Peyer's patch (tissue), 4 donors: Measurements from ENCODE around the gene DMBX1. TPM values are rescaled to one million over a fixed set of nuclear protein-coding genes. Genes with fewer than 3 reads are reported as not detected.

Source experiments
- DNase-seq, 3 donors: peaks; one replicate each; pipeline ENCODE4 v3.0.0-alpha.2; 2017 to 2019
- H3K27ac ChIP-seq, 4 donors: fragments of 200-600 bp; sonication (generic); one replicate each; pipeline ENCODE4 v1.5.1; 2016 to 2019
- H3K27me3 ChIP-seq, 2 donors: fragments of 200-600 bp; sonication (generic); one replicate each; pipeline ENCODE4 v1.5.1; 2019
- H3K36me3 ChIP-seq, 3 donors: fragments of 200-600 bp; sonication (generic); one replicate each; pipeline ENCODE4 v1.5.1; 2016 to 2019
- H3K4me1 ChIP-seq, 4 donors: fragments of 200-600 bp; sonication (generic); one replicate each; pipeline ENCODE4 v1.5.1; 2016 to 2019
- H3K4me3 ChIP-seq, 4 donors: fragments of 200-600 bp; sonication (generic); 1 replicate in 3 of 4; 2 replicates in 1 of 4; pipeline ENCODE4 v1.5.1; 2016 to 2019; ENCODE audit warnings: mild to moderate bottlenecking in 1 of 4
- H3K9me3 ChIP-seq, 4 donors: fragments of 200-600 bp; sonication (generic); one replicate each; pipeline ENCODE4 v1.5.1; 2016 to 2019; ENCODE audit warnings: mild to moderate bottlenecking in 1 of 4
- POLR2A ChIP-seq, 2 donors: fragments of 450-650 bp; IDR thresholded peaks; one replicate each; pipeline ENCODE4 v1.5.1; 2017; ENCODE audit warnings: antibody characterized with exemption in 2 of 2, mild to moderate bottlenecking in 2 of 2, moderate library complexity in 2 of 2
- total RNA-seq, 4 donors: library from RNA; depleted of rRNA; stranded (reverse); fragments of >200 nt; gene quantifications; one replicate each; pipeline ENCODE4 v1.1.0, GENCODE V29; 2016
- TF ChIP-seq, protein P1 (sequence below), 6 experiments: fragments of 450-650 bp in 4 of 6; fragments of 200-600 bp in 2 of 6; sonication (generic) in 1 of 6; IDR thresholded peaks; one replicate each; pipeline ENCODE4 v1.5.1; 2017 to 2019; ENCODE audit warnings: antibody characterized with exemption in 6 of 6, mild to moderate bottlenecking in 3 of 6, moderate library complexity in 1 of 6

DMBX1 gene
- total RNA-seq, 4 donors from 2014 or later, result not detected

DNA sequence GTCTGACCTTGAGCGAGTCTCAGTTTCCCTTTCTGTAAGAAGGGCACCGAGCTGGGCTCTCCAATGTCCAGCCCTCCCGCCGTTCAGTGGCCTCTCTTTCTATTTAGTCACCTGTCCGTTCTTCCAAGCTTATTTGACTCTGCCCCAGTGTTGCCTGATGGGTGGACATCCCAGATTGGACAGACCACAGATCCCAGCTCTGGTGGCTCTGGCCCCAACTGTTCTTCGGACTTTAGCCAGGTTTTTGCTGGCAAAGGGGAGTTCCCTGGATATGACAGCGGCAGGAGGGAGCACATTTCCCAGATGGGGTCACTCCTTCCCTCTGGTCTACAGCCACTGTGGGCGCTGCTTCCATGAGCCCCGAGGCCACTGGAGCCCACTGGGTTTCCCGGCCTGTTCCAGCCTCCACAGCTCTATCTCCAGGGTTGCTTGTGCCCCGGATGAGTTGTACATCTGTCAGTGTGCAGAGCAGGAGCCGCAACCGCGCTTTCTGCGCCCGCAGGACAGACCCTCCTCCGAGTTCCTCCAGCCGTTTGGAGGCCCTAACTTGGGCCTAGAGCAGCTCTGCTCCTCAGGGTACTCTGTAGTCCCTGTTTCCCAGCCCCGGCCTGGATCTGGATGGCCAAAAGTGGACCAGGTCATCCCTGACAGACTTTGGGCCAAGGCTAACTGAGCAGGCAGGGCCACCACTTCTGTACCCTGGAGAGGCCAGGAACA is 3.8 kb downstream of the DMBX1 start:
- Histone ChIP-seq H3K27me3 (peaks cover 0 to 45% of the 10 kb centered on the region in 2 donors), H3K9me3 (no peaks in the 10 kb centered on the region)
- no peak for TF ChIP-seq POLR2A (IDR thresholded peaks at IDR 0.05)
- TF ChIP-seq, protein P1, sequence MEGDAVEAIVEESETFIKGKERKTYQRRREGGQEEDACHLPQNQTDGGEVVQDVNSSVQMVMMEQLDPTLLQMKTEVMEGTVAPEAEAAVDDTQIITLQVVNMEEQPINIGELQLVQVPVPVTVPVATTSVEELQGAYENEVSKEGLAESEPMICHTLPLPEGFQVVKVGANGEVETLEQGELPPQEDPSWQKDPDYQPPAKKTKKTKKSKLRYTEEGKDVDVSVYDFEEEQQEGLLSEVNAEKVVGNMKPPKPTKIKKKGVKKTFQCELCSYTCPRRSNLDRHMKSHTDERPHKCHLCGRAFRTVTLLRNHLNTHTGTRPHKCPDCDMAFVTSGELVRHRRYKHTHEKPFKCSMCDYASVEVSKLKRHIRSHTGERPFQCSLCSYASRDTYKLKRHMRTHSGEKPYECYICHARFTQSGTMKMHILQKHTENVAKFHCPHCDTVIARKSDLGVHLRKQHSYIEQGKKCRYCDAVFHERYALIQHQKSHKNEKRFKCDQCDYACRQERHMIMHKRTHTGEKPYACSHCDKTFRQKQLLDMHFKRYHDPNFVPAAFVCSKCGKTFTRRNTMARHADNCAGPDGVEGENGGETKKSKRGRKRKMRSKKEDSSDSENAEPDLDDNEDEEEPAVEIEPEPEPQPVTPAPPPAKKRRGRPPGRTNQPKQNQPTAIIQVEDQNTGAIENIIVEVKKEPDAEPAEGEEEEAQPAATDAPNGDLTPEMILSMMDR (IDR thresholded peaks at IDR 0.05), result no peak

DNA sequence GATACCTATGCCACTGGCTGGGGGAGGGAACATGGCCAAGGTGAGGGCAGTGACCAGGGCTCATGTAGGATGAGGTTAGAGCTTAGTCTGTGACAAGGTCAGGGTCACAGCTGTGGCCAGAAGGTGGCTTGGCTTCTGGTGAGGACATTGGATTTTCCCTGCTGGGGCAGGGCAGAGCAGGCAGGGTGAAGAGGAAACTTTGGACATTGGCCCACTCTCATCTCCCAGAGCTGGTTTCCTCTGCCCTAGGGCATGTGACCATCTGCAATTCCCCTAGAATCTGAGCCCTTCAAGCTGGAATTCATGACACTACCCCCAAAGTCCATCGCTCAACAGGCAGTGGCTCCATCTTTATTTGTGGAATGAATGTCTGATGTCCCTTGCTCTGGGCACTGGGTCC is 5.3 kb downstream of the DMBX1 start:
- DNase-seq, result no peak
- no peaks in the 10 kb centered on the region for H3K9me3 ChIP-seq
- peaks cover 0 to 33% of the 10 kb centered on the region in 2 donors for H3K27me3 ChIP-seq

More for the DNA sequence above, 3.8 kb downstream of the DMBX1 start:
- Histone ChIP-seq H3K4me3 (no peak overlapping the region), H3K27ac (no peak overlapping the region), H3K4me1 (peaks cover 0 to 25% (median 8%) of the 10 kb centered on the region in 4 donors), H3K36me3 (no peaks in the 10 kb centered on the region)
- DNase-seq, result no peak

DNA sequence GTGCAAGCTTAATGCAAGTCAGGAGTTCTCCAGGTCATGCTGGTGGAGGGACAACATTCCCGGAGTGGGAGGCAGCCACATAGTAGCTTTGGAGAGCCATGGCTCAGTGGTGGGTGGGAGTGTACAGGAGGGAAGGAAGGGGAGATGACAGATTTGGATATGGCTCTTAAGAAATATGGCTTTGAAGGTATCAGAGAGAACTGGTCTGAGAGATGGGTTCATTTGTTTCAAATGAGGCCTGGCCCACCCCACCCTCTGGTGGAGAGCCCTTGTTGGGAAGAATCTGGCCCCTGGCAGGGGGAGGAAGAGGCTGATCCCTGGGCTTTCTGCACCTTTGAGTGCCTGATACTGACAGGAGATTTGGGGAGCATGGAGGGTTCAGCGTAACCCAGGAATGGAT is 6.1 kb downstream of the DMBX1 start:
- H3K27ac ChIP-seq, result no peak overlapping the region
- TF ChIP-seq POLR2A (IDR thresholded peaks at IDR 0.05), result no peak
- TF ChIP-seq, protein P1 (IDR thresholded peaks at IDR 0.05), result no peak
- peaks cover 0 to 4% (median 0%) of the 10 kb centered on the region in 4 donors for H3K4me1 ChIP-seq
- peaks cover 0 to 24% of the 10 kb centered on the region in 2 donors for H3K27me3 ChIP-seq
- H3K36me3 ChIP-seq, result no peaks in the 10 kb centered on the region
- no peak for DNase-seq
- H3K9me3 ChIP-seq, result no peaks in the 10 kb centered on the region
- no peak overlapping the region for H3K4me3 ChIP-seq

More for the DNA sequence above, 5.3 kb downstream of the DMBX1 start:
- no peak overlapping the region for H3K4me3 ChIP-seq
- H3K4me1 ChIP-seq, result peaks cover 0 to 13% (median 3%) of the 10 kb centered on the region in 4 donors
- H3K36me3 ChIP-seq, result no peaks in the 10 kb centered on the region
- no peak overlapping the region for H3K27ac ChIP-seq
- TF ChIP-seq, protein P1 (IDR thresholded peaks at IDR 0.05), result no peak
- no peak for TF ChIP-seq POLR2A (IDR thresholded peaks at IDR 0.05)

DNA sequence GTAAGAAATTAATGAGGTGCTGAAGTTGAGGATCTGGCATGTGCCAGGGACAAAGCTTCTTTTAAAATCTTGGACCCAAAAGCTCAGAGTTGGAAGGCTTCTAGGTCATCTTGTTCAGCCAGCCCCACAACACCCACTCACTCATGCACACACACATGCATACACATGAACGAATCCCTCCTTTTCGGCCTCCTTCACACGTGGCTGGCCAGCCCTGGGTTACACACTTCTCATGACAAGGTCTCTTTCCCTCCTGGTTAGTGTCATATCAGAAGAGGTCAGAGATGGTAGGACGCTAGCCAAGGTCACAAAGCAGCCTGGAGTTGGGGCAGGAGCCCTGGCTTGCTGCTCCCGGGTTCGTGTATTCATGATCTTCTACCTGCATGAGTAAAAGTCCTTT is 6.9 kb downstream of the DMBX1 start:
- TF ChIP-seq, protein P1 (IDR thresholded peaks at IDR 0.05), result no peak
- TF ChIP-seq POLR2A (IDR thresholded peaks at IDR 0.05), result no peak
- peaks cover 0 to 17% of the 10 kb centered on the region in 2 donors for H3K27me3 ChIP-seq

DNA sequence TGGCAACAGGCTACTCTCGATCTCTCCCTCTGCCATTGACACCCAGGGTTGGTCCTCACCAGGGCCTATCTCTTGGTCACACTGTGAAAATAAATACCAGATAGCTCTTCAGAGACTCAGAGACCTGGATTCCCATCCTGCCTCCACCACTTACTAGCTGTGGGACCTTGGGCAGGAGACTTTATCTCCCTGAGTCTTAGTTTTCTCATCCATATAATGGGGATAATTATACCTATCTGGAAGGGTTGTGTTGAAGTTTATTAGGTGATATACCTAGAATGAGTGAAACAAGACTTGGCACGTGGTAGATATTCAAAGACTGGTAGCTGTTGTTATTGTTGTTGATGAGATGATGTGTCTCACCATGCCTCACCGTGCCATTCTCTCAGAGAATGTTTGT is 7.4 kb downstream of the DMBX1 start:
- no peak for DNase-seq
- Histone ChIP-seq H3K27ac (no peak overlapping the region), H3K27me3 (peaks cover 0 to 12% of the 10 kb centered on the region in 2 donors), H3K4me1 (no peaks in the 10 kb centered on the region), H3K9me3 (no peaks in the 10 kb centered on the region), H3K36me3 (no peaks in the 10 kb centered on the region), H3K4me3 (no peak overlapping the region)
- no peak for TF ChIP-seq POLR2A (IDR thresholded peaks at IDR 0.05)
- TF ChIP-seq, protein P1 (IDR thresholded peaks at IDR 0.05), result no peak

More for the DNA sequence above, 6.9 kb downstream of the DMBX1 start:
- Histone ChIP-seq H3K4me1 (no peaks in the 10 kb centered on the region), H3K36me3 (no peaks in the 10 kb centered on the region), H3K9me3 (no peaks in the 10 kb centered on the region), H3K27ac (no peak overlapping the region), H3K4me3 (no peak overlapping the region)
- no peak for DNase-seq
